Amygdala (tissue), 56 donors: Measurements from ENCODE around the gene ICOS.

Source experiments
- DNase-seq, 56 donors: peaks; one replicate each; lab custom pipeline; 2025; lab: John Stamatoyannopoulos, UW

ICOS gene

GRCh38 chr2:203936535-203936934, at the start of gene ICOS:
ICOS (plus strand) TSS chr2:203936763; CDS start chr2:203936815, 52 bp downstream.
- no peak for DNase-seq

- DNase-seq = peak in 2 of 56 donors; percentile 3 to 40
Observed at GRCh38 chr2:203887677-203888076, 48.9 kb upstream of the ICOS start.

GRCh38 chr2:203889542-203889941, 47.0 kb upstream of the ICOS start:
- no peak for DNase-seq

GRCh38 chr2:203889944-203890343, 46.6 kb upstream of the ICOS start:
- no peak for DNase-seq

GRCh38 chr2:203890733-203891132, 45.8 kb upstream of the ICOS start:
- no peak for DNase-seq

GRCh38 chr2:203891474-203891873, 45.1 kb upstream of the ICOS start:
- DNase-seq = peak in 2 of 56 donors; percentile 18 to 26

- no peak for DNase-seq
Observed at GRCh38 chr2:203892207-203892606, 44.4 kb upstream of the ICOS start.

GRCh38 chr2:203893401-203893800, 43.2 kb upstream of the ICOS start:
- DNase-seq = peak in 44 of 56 donors; percentile 6 to 84 (median 44)

- no peak for DNase-seq
Observed at GRCh38 chr2:203893840-203894239, 42.7 kb upstream of the ICOS start.

GRCh38 chr2:203894262-203894661, 42.3 kb upstream of the ICOS start:
- no peak for DNase-seq

- no peak for DNase-seq
Observed at GRCh38 chr2:203897544-203897943, 39.0 kb upstream of the ICOS start.

GRCh38 chr2:203898657-203899056, 37.9 kb upstream of the ICOS start:
- DNase-seq = no peak

GRCh38 chr2:203900253-203900652, 36.3 kb upstream of the ICOS start:
- DNase-seq = no peak

- no peak for DNase-seq
Observed at GRCh38 chr2:203904022-203904421, 32.5 kb upstream of the ICOS start.

GRCh38 chr2:203905656-203906055, 30.9 kb upstream of the ICOS start:
- DNase-seq = no peak

- DNase-seq = peak in 1 of 56 donors; percentile 12
Observed at GRCh38 chr2:203908066-203908796, 28.3 kb upstream of the ICOS start.

GRCh38 chr2:203908797-203909185, 27.8 kb upstream of the ICOS start:
- DNase-seq = no peak

GRCh38 chr2:203909261-203909967, 27.1 kb upstream of the ICOS start:
- DNase-seq = peak in 16 of 56 donors; percentile 2 to 66 (median 30)

- DNase-seq = peak in 1 of 56 donors; percentile 10
Observed at GRCh38 chr2:203909974-203910373, 26.6 kb upstream of the ICOS start.

- no peak for DNase-seq
Observed at GRCh38 chr2:203913947-203914346, 22.6 kb upstream of the ICOS start.

- no peak for DNase-seq
Observed at GRCh38 chr2:203914546-203915182, 21.9 kb upstream of the ICOS start.
